Fibroblast of pulmonary artery (primary cell): Measurements from ENCODE around the gene MOB2.

ENCODE experiments used
- DNase-seq: peaks from one replicate; pipeline ENCODE4 v3.0.0-alpha.2; 2010; ENCODE audit warnings: low read depth
- H3K4me3 ChIP-seq: replicated peaks from 2 replicates; pipeline ENCODE4 v1.5.1; 2011; ENCODE audit warnings: low read depth, mild to moderate bottlenecking, control low read depth, low read length, moderate library complexity
- TF ChIP-seq, protein P1 (sequence below): IDR thresholded peaks from 2 replicates; pipeline ENCODE4 v1.5.1; 2011; ENCODE audit warnings: mild to moderate bottlenecking, control low read depth, low read length, inconsistent platforms; ENCODE audit errors: missing control alignments

The MOB2 gene

DNA sequence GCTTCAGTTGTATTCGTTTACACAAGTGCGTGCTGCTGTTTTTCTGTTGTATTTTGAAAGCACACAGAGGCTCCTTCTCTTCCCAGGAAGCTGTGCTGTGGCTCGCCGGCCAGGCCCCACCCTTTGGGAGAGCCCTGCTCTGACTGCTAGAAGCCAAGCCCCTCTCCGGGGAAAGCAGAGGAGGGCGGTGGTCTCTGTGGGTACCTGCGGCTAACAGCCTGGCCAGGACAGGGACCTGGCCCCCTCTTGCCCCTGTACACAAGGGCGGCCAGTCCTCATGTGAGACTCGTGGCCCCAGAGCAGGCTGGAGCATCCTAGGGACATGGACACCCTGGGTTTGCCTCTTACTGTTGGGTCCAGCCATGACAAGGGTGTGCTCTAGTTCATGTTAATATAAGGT is 14.8 kb downstream of the MOB2 start:
- no peak overlapping the region for H3K4me3 ChIP-seq
- TF ChIP-seq, protein P1, sequence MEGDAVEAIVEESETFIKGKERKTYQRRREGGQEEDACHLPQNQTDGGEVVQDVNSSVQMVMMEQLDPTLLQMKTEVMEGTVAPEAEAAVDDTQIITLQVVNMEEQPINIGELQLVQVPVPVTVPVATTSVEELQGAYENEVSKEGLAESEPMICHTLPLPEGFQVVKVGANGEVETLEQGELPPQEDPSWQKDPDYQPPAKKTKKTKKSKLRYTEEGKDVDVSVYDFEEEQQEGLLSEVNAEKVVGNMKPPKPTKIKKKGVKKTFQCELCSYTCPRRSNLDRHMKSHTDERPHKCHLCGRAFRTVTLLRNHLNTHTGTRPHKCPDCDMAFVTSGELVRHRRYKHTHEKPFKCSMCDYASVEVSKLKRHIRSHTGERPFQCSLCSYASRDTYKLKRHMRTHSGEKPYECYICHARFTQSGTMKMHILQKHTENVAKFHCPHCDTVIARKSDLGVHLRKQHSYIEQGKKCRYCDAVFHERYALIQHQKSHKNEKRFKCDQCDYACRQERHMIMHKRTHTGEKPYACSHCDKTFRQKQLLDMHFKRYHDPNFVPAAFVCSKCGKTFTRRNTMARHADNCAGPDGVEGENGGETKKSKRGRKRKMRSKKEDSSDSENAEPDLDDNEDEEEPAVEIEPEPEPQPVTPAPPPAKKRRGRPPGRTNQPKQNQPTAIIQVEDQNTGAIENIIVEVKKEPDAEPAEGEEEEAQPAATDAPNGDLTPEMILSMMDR, result no peak
- DNase-seq, result no peak

DNA sequence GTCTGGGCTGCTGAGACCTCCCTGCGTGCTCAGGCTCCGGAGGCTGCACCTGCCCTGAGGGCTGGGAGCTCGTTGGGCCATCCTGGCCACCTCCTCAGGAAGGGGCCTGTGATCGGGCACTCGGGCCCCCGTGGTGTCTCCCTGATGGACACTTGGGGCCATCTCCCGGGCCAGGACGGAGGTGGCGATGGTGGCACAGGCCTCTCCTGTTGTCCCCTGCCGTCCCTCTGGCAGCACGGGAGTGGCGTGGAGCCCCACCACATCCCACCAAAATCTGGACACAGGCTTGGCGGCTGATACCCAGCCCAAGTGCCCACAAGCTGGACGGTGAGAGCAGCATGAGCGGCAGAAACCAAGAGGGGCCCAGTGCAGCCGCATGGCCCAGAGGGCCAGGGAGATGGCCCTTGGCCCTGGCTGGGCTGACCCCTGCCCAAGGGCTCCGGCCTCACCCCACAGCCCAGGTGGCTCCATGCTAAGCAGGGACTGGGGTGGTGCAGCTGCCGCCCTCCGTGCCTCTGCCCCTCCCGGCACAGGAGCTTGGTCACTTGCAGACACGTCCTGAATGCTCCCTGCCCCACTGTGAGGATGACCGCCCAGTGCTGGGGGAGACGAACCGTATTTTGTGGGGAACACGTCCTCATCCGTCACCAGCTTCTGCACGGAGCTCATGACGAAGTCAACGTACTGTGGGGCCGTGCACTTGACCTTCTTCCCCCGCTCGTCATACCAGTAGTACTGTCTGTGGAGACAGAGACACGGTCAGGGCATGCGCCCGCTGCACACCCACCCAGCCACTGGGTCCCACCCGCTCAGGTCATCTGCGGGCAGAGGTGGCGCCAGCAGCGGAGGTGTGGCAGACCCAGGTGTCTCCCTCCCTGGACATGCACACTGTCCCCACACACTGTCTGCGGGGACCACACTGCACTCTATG is 15.6 kb downstream of the MOB2 start:
- no peak overlapping the region for H3K4me3 ChIP-seq
- no peak for DNase-seq

DNA sequence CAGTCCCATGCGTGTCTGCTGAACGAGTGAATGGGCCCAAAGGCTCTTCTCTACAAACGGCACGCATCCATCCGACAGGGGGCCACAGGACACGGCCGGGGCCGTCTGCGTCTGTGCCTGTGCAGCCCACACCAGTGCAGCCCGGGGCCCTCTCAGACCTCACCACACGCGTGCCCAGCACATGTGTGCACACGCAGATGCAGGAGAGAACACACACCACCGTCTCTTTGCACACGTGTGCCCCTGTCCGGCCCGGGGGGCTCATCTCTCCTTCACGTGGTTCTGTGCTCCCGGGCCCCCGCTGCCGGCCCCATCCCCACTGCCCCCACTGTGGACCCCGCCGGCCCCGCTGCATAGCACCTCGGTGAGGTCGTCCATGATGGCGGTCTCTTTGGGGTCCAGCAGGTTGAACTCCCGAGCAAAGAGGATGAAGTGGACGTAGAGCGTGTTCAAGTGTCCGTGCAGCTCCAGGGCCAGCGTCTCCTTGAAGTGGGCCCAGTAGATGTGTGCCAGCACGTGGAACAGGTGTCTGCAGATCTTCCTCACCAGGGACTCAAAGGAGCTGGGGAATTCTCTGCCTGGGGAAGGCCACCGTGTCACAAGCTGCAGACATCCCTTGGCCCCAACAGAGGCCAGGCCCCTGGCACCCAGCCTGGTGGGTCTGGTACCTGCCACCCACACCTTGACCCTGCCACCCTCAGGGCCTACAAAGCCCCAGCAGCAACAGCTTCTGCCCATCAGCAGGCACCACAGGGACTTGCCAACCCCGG is 16.5 kb downstream of the MOB2 start:
- TF ChIP-seq, protein P1, result no peak
- H3K4me3 ChIP-seq, result no peak overlapping the region
- no peak for DNase-seq

More for the DNA sequence above, 15.6 kb downstream of the MOB2 start:
- TF ChIP-seq, protein P1, result no peak

DNA sequence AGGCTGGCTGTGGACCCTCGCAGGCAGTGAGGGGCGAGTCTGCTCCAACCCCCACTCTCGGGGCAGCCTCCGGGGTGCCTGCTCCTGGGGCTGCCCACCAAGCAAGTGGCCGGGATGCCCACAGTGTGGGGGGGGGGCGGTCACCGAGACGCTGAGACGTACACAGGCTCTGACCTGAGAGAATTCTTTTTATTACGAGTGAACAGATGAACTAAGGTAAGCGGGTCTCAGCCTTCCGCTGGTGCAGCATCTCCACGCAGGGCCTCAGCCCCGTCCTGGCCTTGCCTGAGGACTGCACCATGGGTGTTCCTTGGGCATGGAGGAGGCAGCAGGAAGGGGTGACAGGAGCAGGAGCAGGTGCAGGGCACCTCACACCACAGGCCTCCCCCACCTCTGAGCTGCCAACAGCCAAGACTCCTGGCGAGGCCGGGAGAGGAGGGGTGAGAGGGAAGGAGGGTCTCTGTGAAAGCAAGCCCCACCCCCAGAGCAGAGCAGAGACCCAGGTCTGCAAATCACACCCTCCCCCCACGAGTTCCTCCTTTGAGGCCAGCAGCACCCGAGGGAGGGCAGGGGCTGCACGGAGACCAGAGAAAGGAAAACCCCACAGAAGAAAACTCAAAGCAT is 17.2 kb downstream of the MOB2 start:
- TF ChIP-seq, protein P1, result no peak
- no peak for DNase-seq
- H3K4me3 ChIP-seq, result no peak overlapping the region

DNA sequence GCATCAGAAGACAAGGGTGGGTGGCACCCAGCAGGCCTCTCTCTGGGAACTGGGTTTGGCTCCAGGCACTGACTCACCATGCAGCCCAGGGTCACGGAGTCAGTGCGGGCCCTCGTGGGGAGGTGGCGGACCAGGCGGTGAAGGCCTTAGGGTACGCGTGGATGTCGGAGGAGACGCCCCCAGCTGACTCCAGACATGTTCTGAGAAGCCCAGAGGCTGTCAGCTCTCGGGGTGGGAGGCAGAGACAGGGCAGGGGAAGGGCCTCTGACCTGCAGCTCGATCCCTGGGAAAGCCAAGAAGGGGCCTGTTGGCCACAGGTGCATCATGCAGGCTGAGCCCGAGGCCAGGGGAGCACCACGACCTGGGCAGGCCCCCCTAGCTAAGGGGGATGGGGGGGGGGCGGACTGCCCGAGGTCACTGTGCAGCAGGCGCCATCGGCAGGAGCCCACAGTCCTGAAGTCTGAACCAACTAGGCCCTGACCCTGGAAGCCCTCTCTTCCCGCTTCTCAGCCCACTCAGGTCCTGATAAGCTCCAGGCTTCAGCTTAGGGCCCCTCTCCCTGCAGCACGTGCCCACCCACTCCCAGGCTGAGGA is 18.0 kb downstream of the MOB2 start:
- no peak overlapping the region for H3K4me3 ChIP-seq
- TF ChIP-seq, protein P1, result no peak
- DNase-seq, result no peak

DNA sequence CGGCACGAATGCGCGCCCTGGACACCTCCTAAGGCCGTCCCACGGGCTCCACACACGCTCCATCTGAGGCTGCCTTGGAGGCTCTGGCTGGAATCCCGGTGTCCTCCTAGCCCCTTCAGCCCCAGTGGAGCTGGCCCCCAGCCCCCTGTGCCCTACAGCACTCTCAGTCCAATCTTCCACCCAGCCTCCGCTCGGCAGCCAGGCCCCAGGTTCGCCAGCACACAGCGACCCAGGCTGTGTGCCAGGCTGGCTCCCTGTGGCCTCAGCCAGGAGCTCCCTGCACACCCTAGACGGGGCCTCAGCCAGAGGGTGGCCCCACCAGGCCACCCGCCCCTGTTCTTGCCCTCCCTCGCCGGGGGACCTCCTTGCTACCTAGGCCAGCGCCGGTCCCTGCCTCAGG is 18.6 kb downstream of the MOB2 start:
- no peak for DNase-seq
- no peak overlapping the region for H3K4me3 ChIP-seq
- TF ChIP-seq, protein P1, result no peak
